Muscle of back (tissue), 11 donors: ENCODE data around the gene SURF2. TPM values are rescaled to one million over a fixed set of nuclear protein-coding genes. Genes with fewer than 3 reads are reported as not detected.
A peak's percentile ranks its signal among the peaks of the same experiment; 100 is the strongest.
"Not testable (repeated sequence)": the region's sequence is repeated elsewhere in the genome, so short reads cannot be mapped to it uniquely, and the experiment has no call there.

ENCODE experiments used
- DNase-seq, 3 donors: peaks; one replicate each; pipeline versions ENCODE4 v3.0.0 to v3.0.0-alpha.2; 2013
- polyA plus RNA-seq, 10 donors: library from polyadenylated mRNA; unstranded; fragments of 120-200 nt; gene quantifications; one replicate each; pipeline ENCODE4 v1.2.1, GENCODE V29; 2013; ENCODE audit not compliant: insufficient read length in 10 of 10

Gene SURF2
- polyA plus RNA-seq, 10 donors, result 7.5 to 15.1 (median 12.1) TPM

- DNase-seq, result not testable (repeated sequence)
Measured at GRCh38 chr9:133334888-133335287, 21.5 kb upstream of the SURF2 start.

- peak; percentile 89 to 97 (median 92) for DNase-seq
Measured at GRCh38 chr9:133335924-133336811, 20.2 kb upstream of the SURF2 start, which contains the start of gene SURF6. Gene SURF6, minus strand, starts transcription at chr9:133336188. Its CDS starts 56 bp downstream, at chr9:133336132.

GRCh38 chr9:133339641-133340040 lies 16.7 kb upstream of the SURF2 start:
- DNase-seq, result no peak

- no peak for DNase-seq
Measured at GRCh38 chr9:133340256-133340655, 16.1 kb upstream of the SURF2 start.

GRCh38 chr9:133340916-133341315 lies 15.4 kb upstream of the SURF2 start:
- no peak for DNase-seq

GRCh38 chr9:133341369-133342068 lies 14.8 kb upstream of the SURF2 start:
- peak in 1 of 3 donors; percentile 39 for DNase-seq

- no peak for DNase-seq
Measured at GRCh38 chr9:133342069-133342406, 14.3 kb upstream of the SURF2 start.

GRCh38 chr9:133342570-133342969 lies 13.8 kb upstream of the SURF2 start:
- no peak for DNase-seq

GRCh38 chr9:133344071-133344470 lies 12.3 kb upstream of the SURF2 start:
- DNase-seq, result no peak

- DNase-seq, result no peak
Measured at GRCh38 chr9:133344979-133345378, 11.4 kb upstream of the SURF2 start.

GRCh38 chr9:133345596-133345995 lies 10.8 kb upstream of the SURF2 start:
- DNase-seq, result no peak

GRCh38 chr9:133346021-133346785 lies 10.1 kb upstream of the SURF2 start:
- DNase-seq, result peak in 1 of 3 donors; percentile 30

GRCh38 chr9:133347515-133347984 lies 8.8 kb upstream of the SURF2 start:
- DNase-seq, result peak; percentile 29 to 72 (median 50)

GRCh38 chr9:133347985-133348717 lies 8.2 kb upstream of the SURF2 start, which contains the start of the genes MED22 and RPL7A:
Gene MED22, minus strand, starts transcription at chr9:133348131. Its CDS starts 1,469 bp downstream, at chr9:133346662.
Gene RPL7A, plus strand, starts transcription at chr9:133348218. Its CDS starts 26 bp downstream, at chr9:133348244.
- DNase-seq, result peak; percentile 97 to 99 (median 97)

- no peak for DNase-seq
Measured at GRCh38 chr9:133348718-133349573, 7.4 kb upstream of the SURF2 start.

GRCh38 chr9:133349965-133350616 lies 6.3 kb upstream of the SURF2 start:
- no peak for DNase-seq

- DNase-seq, result no peak
Measured at GRCh38 chr9:133351526-133351907, 4.8 kb upstream of the SURF2 start.

- DNase-seq, result no peak
Measured at GRCh38 chr9:133351908-133352634, 4.3 kb upstream of the SURF2 start.
